ENCODE data around the gene TP53I11. TPM values are rescaled to one million over a fixed set of nuclear protein-coding genes. Genes with fewer than 3 reads are reported as not detected.

Gene TP53I11
- total RNA-seq, 1 experiment from 2014 or later = 7.7 TPM

DNA sequence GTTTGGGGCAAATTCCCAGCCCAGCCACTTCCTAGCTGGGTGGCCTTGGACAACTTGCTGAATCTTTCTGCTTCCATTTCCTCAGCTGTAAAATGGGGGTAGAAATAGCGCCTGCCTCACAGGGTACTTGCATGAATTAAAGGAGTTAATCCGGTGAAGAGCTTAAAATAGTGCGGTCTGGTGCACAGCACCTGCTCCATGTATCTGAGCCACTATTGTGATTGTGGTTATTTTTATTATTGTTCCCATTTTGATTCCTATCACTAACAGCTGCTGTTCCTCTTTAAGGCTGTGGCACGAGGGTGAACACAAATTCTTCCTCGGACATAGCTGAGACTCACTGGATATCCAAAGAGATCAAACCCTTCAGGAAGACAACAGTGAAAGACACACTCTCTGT lies 46.9 kb upstream of the TP53I11 start:
- no peaks in the 10 kb centered on the region for H3K4me1 ChIP-seq
- intact Hi-C loops (cut with micrococcal nuclease; ENCODE audit: unreplicated experiment) = no loop called here
- Mint-ChIP-seq H3K27ac (ENCODE audit: unreplicated experiment) (no peak overlapping the region), H3K27me3 (ENCODE audit: insufficient read depth, unreplicated experiment) (peaks cover 18% of the 10 kb centered on the region), H3K4me1 (ENCODE audit: low read depth, unreplicated experiment) (no peaks in the 10 kb centered on the region), H3K4me3 (ENCODE audit: unreplicated experiment) (no peak overlapping the region), H3K9me3 (ENCODE audit: unreplicated experiment) (no peaks in the 10 kb centered on the region), H3K36me3 (ENCODE audit: insufficient read depth, unreplicated experiment) (no peaks in the 10 kb centered on the region)
- no peak for DNase-seq
- BruUV-seq (replicated peaks) = no TSS peak
- CTCF ChIA-PET = no interaction called here
- H3K4me3 ChIP-seq (ENCODE audit: low read depth, low read length) = no peak overlapping the region
- TF ChIP-seq, protein P1, sequence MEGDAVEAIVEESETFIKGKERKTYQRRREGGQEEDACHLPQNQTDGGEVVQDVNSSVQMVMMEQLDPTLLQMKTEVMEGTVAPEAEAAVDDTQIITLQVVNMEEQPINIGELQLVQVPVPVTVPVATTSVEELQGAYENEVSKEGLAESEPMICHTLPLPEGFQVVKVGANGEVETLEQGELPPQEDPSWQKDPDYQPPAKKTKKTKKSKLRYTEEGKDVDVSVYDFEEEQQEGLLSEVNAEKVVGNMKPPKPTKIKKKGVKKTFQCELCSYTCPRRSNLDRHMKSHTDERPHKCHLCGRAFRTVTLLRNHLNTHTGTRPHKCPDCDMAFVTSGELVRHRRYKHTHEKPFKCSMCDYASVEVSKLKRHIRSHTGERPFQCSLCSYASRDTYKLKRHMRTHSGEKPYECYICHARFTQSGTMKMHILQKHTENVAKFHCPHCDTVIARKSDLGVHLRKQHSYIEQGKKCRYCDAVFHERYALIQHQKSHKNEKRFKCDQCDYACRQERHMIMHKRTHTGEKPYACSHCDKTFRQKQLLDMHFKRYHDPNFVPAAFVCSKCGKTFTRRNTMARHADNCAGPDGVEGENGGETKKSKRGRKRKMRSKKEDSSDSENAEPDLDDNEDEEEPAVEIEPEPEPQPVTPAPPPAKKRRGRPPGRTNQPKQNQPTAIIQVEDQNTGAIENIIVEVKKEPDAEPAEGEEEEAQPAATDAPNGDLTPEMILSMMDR (IDR thresholded peaks at IDR 0.05; ENCODE audit: insufficient read depth in 1 of 2, low read depth in 1 of 2, low read length in 1 of 2, severe bottlenecking in 1 of 2, unreplicated experiment in 1 of 2) = no peak
- H3K27me3 ChIP-seq (replicated peaks; ENCODE audit: control insufficient read depth, insufficient read depth, low read length) = no peaks in the 10 kb centered on the region
- POLR2A ChIA-PET = no interaction called here
- H3K9me3 ChIP-seq = no peaks in the 10 kb centered on the region
- no peaks in the 10 kb centered on the region for H3K36me3 ChIP-seq (ENCODE audit: control insufficient read depth, insufficient read depth, low read length)

DNA sequence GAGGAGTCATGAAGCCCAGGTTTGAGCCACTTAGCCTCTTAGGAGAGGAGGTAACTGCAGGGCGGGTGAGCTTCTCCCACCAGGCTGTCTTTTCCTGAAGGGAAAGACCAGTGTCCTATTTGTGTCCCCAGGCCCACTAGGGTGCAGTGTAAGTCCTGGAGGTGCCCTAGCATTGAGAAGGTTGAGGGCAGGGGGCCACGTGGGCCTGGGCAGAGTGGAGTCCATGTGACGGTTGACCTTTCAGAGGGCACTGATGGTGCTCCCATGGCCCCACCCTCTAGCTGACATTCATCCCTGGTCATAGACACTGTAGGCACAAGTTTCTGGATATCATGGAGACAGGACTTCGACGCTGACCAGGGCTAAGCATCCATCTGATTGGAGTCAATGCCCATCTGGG lies 44.1 kb upstream of the TP53I11 start:
- ChIA-PET CTCF (no interaction called here), POLR2A (no interaction called here)
- H3K27me3 ChIP-seq (replicated peaks; ENCODE audit: control insufficient read depth, insufficient read depth, low read length) = no peaks in the 10 kb centered on the region
- Mint-ChIP-seq H3K36me3 (ENCODE audit: insufficient read depth, unreplicated experiment) (no peaks in the 10 kb centered on the region), H3K4me3 (ENCODE audit: unreplicated experiment) (no peak overlapping the region), H3K9me3 (ENCODE audit: unreplicated experiment) (no peaks in the 10 kb centered on the region), H3K4me1 (ENCODE audit: low read depth, unreplicated experiment) (no peaks in the 10 kb centered on the region), H3K27ac (ENCODE audit: unreplicated experiment) (no peak overlapping the region), H3K27me3 (ENCODE audit: insufficient read depth, unreplicated experiment) (peaks cover 9% of the 10 kb centered on the region)
- no peak overlapping the region for H3K4me3 ChIP-seq (ENCODE audit: low read depth, low read length)
- H3K4me1 ChIP-seq = no peaks in the 10 kb centered on the region
- no peak for DNase-seq
- H3K36me3 ChIP-seq (ENCODE audit: control insufficient read depth, insufficient read depth, low read length) = no peaks in the 10 kb centered on the region
- no peaks in the 10 kb centered on the region for H3K9me3 ChIP-seq
- BruUV-seq (replicated peaks) = no TSS peak
- TF ChIP-seq, protein P1 (IDR thresholded peaks at IDR 0.05; ENCODE audit: insufficient read depth in 1 of 2, low read depth in 1 of 2, low read length in 1 of 2, severe bottlenecking in 1 of 2, unreplicated experiment in 1 of 2) = no peak
- intact Hi-C loops (cut with micrococcal nuclease; ENCODE audit: unreplicated experiment) = no loop called here

DNA sequence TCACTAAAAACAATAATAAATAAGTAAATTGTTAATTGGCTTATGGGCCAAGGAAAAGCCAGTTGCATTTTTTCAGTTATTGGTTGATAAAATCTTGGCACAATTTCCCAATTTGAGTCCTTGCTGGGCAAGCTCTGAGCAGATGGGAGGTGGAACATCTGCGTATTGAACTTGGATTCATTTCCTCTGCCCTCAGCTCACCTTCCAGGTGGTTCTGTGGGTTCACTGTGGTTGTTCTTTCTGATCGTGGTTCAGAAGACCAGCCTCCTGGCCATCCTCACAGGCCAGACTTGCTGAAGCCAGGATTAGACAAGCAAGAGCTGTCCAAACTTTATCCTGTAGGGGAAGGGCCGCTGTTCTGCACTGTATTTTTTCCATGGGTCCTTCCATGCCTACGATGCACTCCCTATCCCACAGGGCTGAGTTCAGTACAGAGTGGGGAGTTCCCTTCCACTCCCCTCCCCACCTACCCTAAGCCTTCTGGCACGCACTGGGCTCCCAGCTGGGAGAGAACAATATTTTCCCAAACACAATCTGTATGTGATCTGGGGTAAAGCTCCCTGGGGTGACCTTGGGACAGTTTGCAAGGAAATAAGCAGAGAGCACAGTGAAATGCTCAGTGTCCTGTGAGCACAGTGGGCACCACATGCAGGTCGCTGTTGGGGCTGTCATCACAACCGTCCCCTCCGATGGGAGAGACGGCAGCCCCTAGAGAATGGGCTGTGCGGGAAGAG lies 43.5 kb upstream of the TP53I11 start:
- Histone ChIP-seq H3K9me3 (no peaks in the 10 kb centered on the region), H3K27me3 (replicated peaks; ENCODE audit: control insufficient read depth, insufficient read depth, low read length) (no peaks in the 10 kb centered on the region), H3K36me3 (ENCODE audit: control insufficient read depth, insufficient read depth, low read length) (no peaks in the 10 kb centered on the region), H3K4me3 (ENCODE audit: low read depth, low read length) (no peak overlapping the region), H3K4me1 (no peaks in the 10 kb centered on the region)
- no peak overlapping the region for H3K27ac Mint-ChIP-seq (ENCODE audit: unreplicated experiment)
- no peaks in the 10 kb centered on the region for H3K4me1 Mint-ChIP-seq (ENCODE audit: low read depth, unreplicated experiment)
- intact Hi-C loops (cut with micrococcal nuclease; ENCODE audit: unreplicated experiment) = no loop called here
- no peaks in the 10 kb centered on the region for H3K9me3 Mint-ChIP-seq (ENCODE audit: unreplicated experiment)
- H3K4me3 Mint-ChIP-seq (ENCODE audit: unreplicated experiment) = no peak overlapping the region
- H3K36me3 Mint-ChIP-seq (ENCODE audit: insufficient read depth, unreplicated experiment) = no peaks in the 10 kb centered on the region
- POLR2A ChIA-PET = no interaction called here
- no peak for DNase-seq
- H3K27me3 Mint-ChIP-seq (ENCODE audit: insufficient read depth, unreplicated experiment) = peaks cover 8% of the 10 kb centered on the region
- CTCF ChIA-PET = no interaction called here
- TF ChIP-seq, protein P1 (IDR thresholded peaks at IDR 0.05; ENCODE audit: insufficient read depth in 1 of 2, low read depth in 1 of 2, low read length in 1 of 2, severe bottlenecking in 1 of 2, unreplicated experiment in 1 of 2) = no peak
- no TSS peak for BruUV-seq (replicated peaks)
